NCI-H2196 (cell line): ENCODE measurements around the gene COX7A2.

ENCODE experiments used
- DNase-seq: peaks from one replicate; lab custom pipeline; 2025; ENCODE audit not compliant: unreplicated experiment; lab: John Stamatoyannopoulos, UW

Gene COX7A2

DNA sequence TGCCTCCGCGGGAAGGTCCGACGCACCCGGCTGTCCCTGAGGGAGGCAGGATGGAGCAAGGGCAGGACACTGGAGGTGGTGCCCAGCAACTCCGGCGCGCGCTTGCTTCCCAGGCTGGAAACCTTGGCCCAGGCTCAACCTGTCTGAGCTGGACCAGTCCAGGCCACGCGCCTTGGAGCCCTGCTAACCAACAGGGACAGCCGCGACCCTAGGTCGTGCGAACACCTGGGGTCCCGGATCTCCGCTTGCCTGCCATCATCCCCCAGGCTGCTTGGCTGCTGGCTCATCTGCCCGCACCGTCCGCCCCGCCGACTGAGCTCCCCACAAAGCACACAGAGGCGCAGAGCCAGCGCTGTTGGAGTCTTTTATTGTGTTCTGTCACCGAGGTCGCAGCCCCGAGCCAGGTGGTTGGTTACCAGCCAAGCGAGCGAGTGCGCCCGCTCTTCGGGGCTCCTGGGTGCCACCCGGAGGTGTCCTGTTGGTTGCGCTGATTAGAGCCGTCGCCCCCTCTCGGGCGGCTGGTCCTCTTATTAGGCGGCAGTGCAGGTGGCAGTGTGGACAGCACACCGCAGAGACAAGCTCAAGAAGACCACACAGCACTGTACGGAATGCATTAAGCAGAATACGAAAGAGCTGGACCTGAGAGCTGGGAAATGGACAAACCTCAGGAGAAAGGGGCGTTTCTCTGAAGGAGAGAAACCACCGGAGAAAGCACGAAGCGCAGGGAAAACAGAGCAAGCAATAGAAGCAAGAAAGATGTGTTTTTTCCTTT lies 41.5 kb downstream of the COX7A2 start:
- no peak for DNase-seq

DNA sequence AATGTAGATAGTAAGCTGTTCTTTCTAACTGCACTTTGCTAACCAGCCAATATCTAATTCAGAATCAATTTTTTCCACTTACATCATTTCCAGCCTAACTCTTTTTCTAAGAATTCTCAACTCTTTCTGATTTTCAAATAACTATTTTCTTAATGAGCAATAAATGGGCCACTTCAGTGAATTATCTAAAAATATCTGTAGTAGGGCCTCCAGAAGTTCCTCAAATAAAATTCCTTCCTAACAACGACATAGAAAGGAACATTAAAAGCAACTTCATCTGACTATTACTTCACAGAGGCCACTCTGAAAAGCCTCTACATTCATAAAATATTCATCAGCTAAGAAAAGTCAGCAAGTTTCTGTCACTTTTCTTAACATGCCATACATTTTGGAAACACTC lies 42.6 kb downstream of the COX7A2 start:
- DNase-seq = no peak

DNA sequence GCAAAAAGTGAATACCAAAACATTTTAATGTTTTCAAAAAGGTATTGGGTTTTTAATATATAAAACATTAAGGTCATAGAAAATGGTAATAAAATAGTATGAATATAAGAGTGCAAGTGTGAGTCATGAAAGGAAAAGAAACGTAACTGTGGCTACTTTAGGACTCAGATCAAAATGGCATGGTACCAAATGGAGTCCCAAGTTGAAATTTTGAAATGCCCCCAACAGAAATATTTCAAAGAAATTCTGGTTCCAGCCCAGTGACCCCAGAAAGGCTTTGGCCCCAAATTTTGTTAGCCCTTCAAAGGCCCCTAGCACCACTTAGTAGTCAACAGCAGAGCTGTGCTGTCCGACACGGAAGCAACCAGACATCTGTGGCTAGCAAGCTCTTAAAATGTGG lies 43.7 kb downstream of the COX7A2 start:
- DNase-seq = no peak

DNA sequence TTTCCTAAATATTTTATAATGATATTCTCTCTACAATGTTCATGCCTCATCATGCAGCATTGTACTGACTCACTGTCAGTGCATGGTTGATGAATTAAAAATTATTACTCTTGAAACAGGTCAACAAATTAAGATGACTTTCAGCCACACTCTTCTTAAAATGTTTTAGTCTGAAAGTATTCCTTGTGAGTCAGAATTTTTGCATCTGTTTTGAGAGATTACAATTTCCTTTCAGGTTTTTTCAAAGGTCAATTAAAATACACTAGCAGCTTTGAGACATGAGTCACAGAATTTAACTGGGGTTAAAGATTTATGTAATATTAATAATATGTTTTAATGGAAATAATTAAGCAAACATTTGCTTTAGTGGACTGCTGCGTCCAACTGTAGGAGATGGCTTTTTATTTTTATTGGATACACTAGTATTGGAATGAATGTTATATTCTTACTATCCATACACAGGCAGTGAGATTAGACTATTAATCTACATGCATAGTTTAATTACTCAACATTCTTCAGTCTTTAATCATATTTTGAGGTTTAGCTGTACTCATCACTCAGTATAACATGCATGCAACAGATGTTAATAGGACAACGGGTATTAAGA lies 47.4 kb downstream of the COX7A2 start:
- DNase-seq = no peak

DNA sequence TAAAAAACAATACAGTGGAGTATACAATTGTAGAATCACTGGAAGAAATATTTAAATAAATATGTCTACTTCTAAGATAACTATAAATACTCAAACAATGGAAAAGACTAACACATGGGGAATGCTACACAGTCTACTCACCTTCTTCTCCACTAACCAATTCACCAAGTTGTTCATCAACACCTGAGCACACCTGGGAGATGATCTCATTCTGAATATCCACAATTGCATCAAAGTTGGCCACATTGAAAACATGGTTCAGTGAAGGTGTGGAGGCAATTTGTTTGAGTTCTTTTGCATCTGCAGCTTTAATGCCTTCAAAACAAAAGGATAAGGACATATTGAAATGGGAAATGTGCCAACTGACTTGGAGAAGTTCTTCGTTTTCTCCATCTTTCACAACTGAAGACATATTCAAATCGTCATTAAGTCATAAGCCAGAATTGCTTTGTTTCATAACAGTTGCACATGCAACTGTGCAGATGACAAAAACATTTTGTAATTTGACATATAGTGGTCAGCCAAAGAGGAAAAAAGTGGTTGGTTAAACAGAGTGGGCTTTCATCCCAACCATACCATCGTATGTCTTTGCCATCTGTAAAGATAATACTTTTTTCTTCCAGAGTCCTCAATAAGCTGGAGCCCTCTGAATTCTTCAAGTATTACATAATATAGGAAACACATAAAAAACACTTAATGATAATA lies 55.2 kb downstream of the COX7A2 start:
- no peak for DNase-seq
